Neural crest cell (in vitro differentiated cells): ENCODE results near the gene BMPR1A. TPM values are rescaled to one million over a fixed set of nuclear protein-coding genes. Genes with fewer than 3 reads are reported as not detected.

Experiments used
- DNase-seq: peaks from one replicate; pipeline ENCODE4 v3.0.0; 2021; ENCODE audit warnings: low read depth, mixed read lengths, low spot score
- H3K27ac Mint-ChIP-seq: one replicate; pipeline ENCODE4 v1.8.0; 2021; ENCODE audit warnings: mild to moderate bottlenecking, mixed read lengths; ENCODE audit not compliant: unreplicated experiment
- H3K27me3 Mint-ChIP-seq: 2 replicates; pipeline ENCODE4 v1.8.0; 2021; ENCODE audit warnings: low read depth, mild to moderate bottlenecking, mixed read lengths
- H3K36me3 Mint-ChIP-seq: 2 replicates; pipeline ENCODE4 v1.8.0; 2021; ENCODE audit warnings: low read depth, mild to moderate bottlenecking, mixed read lengths
- H3K4me1 Mint-ChIP-seq: 2 replicates; pipeline ENCODE4 v1.8.0; 2021; ENCODE audit warnings: mixed read lengths
- H3K4me3 Mint-ChIP-seq: one replicate; pipeline ENCODE4 v1.8.0; 2021; ENCODE audit warnings: mild to moderate bottlenecking, mixed read lengths
- H3K9me3 Mint-ChIP-seq: 2 replicates; pipeline ENCODE4 v1.8.0; 2021; ENCODE audit warnings: mixed read lengths
- total RNA-seq: library from RNA; stranded (reverse); gene quantifications from 2 replicates; pipeline ENCODE4 v1.2.1, GENCODE V29; 2021
- TF ChIP-seq, protein P1 (sequence below): fragments of 200-600 bp; sonication (generic); conservative IDR thresholded peaks from 2 replicates; pipeline ENCODE4 v1.5.0; 2021; ENCODE audit warnings: antibody characterized with exemption, mild to moderate bottlenecking

Gene BMPR1A
- total RNA-seq, 1 donor from 2014 or later = 78.6 TPM

DNA sequence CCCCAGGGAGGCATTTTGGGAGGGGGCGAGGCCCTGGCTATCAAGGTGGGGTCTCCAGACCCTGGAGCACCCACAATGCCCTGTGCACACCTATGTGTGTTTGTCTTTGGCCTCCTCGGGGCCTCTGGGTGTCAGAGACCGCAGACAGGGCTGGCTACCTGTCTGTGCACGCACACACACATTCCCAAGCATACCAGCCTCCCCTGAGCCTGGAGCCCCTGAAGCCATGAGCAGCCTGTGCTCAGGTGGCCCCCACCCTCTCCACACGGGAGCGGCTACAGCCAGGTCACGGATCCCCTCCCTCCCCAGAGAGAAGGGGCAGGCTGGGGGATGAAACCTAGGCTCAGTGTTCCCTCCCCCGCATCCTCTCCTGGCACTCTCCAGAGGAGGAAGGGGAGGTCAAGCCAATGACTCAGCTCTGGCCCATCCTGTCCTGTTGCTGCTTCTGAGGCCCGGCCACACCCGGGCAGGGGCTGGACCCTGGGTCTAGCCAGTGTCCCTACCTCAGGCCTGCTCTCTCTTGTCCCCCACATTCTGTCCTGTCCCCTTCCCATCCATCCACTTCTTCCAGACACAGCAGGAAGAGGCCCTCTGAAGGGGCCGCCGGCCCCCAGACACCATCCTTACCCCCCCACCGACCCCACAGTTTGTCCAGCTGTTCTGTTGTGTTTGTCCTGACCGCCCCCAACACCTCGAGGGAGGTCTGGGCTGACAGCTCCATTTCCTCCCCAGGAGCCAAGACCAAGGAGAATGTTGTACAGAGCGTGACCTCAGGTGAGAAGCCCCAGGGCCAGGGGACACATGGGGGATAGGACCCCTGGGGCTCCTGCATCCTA lies 202.7 kb downstream of the BMPR1A start:
- peak overlapping the region; percentile 19 for H3K27ac Mint-ChIP-seq
- H3K4me3 Mint-ChIP-seq = peak overlapping the region; percentile 19
- TF ChIP-seq, protein P1, sequence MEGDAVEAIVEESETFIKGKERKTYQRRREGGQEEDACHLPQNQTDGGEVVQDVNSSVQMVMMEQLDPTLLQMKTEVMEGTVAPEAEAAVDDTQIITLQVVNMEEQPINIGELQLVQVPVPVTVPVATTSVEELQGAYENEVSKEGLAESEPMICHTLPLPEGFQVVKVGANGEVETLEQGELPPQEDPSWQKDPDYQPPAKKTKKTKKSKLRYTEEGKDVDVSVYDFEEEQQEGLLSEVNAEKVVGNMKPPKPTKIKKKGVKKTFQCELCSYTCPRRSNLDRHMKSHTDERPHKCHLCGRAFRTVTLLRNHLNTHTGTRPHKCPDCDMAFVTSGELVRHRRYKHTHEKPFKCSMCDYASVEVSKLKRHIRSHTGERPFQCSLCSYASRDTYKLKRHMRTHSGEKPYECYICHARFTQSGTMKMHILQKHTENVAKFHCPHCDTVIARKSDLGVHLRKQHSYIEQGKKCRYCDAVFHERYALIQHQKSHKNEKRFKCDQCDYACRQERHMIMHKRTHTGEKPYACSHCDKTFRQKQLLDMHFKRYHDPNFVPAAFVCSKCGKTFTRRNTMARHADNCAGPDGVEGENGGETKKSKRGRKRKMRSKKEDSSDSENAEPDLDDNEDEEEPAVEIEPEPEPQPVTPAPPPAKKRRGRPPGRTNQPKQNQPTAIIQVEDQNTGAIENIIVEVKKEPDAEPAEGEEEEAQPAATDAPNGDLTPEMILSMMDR = no peak
- no peaks in the 10 kb centered on the region for H3K27me3 Mint-ChIP-seq
- peaks cover 1% of the 10 kb centered on the region for H3K9me3 Mint-ChIP-seq
- peaks cover 32% of the 10 kb centered on the region for H3K4me1 Mint-ChIP-seq
- H3K36me3 Mint-ChIP-seq = peaks cover 1% of the 10 kb centered on the region
- no peak for DNase-seq

DNA sequence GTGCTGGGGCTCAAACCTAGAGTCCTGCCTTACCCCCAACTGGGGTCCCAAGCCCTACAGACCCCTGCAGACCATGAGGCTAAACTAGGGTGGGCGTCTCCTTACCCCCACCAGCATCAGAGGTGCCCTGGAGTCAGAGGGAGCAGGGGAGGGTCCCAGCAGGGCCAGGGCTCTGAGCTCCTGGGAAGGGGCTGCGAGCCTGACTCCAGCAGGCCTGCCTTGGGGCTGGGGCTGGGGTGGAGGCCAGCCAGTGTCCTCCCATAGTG lies 203.3 kb downstream of the BMPR1A start:
- no peaks in the 10 kb centered on the region for H3K9me3 Mint-ChIP-seq
- H3K36me3 Mint-ChIP-seq = no peaks in the 10 kb centered on the region
- no peak overlapping the region for H3K27ac Mint-ChIP-seq
- no peak overlapping the region for H3K4me3 Mint-ChIP-seq
- DNase-seq = no peak
- peaks cover 27% of the 10 kb centered on the region for H3K4me1 Mint-ChIP-seq
- no peaks in the 10 kb centered on the region for H3K27me3 Mint-ChIP-seq
- TF ChIP-seq, protein P1 = no peak

DNA sequence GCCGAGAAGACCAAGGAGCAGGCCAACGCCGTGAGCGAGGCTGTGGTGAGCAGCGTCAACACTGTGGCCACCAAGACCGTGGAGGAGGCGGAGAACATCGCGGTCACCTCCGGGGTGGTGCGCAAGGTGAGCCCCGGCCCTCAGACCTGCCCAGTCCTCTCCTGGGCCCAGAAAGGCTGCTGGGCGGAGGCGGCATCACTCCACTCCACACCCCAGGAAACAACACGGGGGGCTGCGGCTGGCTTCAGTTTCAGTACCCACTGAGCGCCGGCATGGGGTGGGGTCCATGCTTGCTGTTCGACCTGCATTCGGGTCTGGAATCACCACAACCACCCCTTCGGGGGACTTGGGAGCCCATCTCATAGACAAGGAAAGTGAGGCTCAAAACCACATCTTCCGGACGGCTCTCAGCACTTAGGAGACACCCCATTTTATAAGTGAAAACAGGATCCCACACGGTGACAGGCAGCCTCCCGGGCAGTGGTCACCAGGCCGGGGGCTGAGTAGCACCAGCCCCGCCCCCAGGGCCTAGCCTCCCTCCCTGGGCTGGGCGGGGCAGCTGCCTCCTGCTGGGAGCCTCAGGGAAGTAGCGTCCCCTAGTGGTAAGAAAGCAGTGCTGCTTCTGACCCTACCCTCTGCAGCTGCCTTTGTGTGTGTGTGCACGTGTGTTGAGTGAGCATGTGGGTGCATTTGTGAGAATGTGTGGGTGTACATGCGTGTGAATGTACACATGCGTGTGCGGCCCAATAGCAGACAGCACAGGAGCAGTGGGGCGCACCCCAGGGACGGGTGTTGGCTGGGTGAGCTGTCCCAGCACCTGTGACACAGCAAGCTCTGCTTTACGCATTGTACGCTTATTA lies 203.8 kb downstream of the BMPR1A start:
- Mint-ChIP-seq H3K9me3 (no peaks in the 10 kb centered on the region), H3K4me3 (peak overlapping the region; percentile 56), H3K27ac (peak overlapping the region; percentile 96), H3K36me3 (no peaks in the 10 kb centered on the region), H3K27me3 (no peaks in the 10 kb centered on the region), H3K4me1 (peaks cover 24% of the 10 kb centered on the region)
- DNase-seq = peak; percentile 48
- TF ChIP-seq, protein P1 = peak; percentile 81

DNA sequence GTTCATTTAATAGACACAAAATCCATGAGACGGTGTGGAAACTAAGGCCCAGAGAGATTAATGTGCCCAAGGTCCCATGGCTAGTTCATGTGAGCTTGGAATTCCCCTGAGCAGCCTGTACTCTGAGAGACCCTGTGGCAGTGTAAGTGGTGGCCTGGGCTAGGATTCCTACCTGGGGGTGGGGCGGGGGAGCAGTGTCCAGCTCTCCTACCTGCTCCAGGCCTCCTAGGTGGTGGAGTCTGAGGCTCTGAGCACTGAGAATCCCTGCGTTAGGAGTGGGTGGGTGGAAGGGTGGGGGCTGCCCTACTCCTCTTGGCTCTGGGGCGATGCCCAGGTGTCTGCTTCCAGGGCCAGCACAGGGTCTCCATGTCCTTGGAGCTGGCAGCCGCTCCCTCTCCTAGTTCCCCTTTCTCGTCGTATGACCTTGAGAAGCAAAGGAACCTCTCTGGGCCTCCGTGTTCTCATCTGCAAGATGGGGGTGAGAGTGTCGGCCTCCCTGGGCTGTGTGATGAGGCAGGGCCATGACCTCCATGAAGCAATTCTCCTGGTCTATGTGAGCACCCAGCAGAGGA lies 204.5 kb downstream of the BMPR1A start:
- TF ChIP-seq, protein P1 = no peak
- peak overlapping the region; percentile 96 for H3K27ac Mint-ChIP-seq
- H3K9me3 Mint-ChIP-seq = no peaks in the 10 kb centered on the region
- H3K4me1 Mint-ChIP-seq = peaks cover 27% of the 10 kb centered on the region
- H3K27me3 Mint-ChIP-seq = no peaks in the 10 kb centered on the region
- DNase-seq = no peak
- H3K4me3 Mint-ChIP-seq = peak overlapping the region; percentile 56
- no peaks in the 10 kb centered on the region for H3K36me3 Mint-ChIP-seq

DNA sequence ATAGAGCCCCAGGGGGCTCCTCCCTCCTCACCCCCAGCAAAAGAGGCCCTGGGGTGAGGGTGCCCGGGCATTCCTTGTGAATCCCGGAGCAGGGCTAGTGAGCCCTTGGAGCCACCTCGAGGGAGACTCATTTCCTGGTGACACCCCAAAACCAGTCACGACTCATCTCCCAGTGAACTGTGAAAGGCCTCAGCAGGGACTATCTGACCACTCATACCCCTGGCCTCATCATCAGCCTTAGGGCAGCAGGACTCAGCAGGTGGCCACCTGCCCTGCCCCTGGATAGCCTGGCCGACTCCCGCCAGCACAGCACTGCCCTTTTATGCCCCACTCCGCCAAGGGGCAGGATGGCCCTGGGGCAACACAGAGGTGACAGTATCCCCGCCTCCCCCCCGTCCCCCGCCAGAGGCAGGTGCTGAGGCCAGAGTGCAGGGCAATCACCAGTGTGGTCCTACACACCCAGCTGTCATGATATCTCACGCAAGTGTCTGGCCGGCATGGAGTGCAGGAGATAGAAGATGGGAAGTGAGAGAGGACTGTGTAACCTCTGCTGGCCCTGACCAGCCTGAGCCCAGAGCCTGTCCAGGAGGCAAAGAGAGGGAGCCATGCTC lies 205.2 kb downstream of the BMPR1A start:
- H3K4me3 Mint-ChIP-seq = no peak overlapping the region
- TF ChIP-seq, protein P1 = no peak
- peaks cover 29% of the 10 kb centered on the region for H3K4me1 Mint-ChIP-seq
- peak overlapping the region; percentile 88 for H3K27ac Mint-ChIP-seq
- no peak for DNase-seq
- H3K9me3 Mint-ChIP-seq = no peaks in the 10 kb centered on the region
- no peaks in the 10 kb centered on the region for H3K36me3 Mint-ChIP-seq
- H3K27me3 Mint-ChIP-seq = no peaks in the 10 kb centered on the region
